GM21529 (cell line): ENCODE measurements around the gene CAMK2D.

Experiments
- ATAC-seq: cut with Tn5 transposase; IDR thresholded peaks from one replicate; pipeline ENCODE4 v1.9.1; 2021; ENCODE audit not compliant: unreplicated experiment

Gene CAMK2D

DNA sequence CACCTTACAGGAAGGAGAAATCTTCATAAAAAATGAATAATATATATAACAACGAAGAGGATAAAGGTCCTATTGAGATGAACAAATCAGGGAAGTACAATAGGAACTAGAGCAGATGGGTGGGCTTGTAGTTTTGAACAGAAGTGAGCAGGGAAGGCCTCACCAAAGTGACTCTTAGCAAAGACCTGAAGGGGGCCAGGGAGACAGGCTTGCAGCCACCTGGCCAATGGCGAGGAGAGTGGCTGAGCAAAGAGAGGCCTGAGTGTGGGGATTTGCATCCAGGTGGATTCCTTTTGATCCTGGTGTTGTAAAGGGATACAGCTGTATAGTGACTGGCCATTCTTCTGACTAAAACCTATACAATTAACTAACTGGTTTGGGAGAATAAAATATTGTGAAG lies 354.1 kb downstream of the CAMK2D start:
- ATAC-seq, result no peak

DNA sequence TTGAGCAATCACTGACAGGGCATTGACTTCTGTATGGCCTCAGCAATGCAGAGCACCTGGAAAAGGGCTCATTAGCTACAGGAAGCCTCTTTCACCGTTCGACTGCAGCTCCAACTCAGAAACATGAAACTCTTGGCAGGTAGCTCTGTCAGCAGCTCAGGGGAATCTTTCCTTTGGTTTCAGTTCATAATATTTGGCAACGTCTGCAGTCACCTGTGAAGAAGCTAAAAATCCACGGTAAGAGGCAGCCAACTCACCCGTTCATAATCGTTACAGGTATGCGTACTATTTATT lies 354.9 kb downstream of the CAMK2D start:
- ATAC-seq, result no peak

DNA sequence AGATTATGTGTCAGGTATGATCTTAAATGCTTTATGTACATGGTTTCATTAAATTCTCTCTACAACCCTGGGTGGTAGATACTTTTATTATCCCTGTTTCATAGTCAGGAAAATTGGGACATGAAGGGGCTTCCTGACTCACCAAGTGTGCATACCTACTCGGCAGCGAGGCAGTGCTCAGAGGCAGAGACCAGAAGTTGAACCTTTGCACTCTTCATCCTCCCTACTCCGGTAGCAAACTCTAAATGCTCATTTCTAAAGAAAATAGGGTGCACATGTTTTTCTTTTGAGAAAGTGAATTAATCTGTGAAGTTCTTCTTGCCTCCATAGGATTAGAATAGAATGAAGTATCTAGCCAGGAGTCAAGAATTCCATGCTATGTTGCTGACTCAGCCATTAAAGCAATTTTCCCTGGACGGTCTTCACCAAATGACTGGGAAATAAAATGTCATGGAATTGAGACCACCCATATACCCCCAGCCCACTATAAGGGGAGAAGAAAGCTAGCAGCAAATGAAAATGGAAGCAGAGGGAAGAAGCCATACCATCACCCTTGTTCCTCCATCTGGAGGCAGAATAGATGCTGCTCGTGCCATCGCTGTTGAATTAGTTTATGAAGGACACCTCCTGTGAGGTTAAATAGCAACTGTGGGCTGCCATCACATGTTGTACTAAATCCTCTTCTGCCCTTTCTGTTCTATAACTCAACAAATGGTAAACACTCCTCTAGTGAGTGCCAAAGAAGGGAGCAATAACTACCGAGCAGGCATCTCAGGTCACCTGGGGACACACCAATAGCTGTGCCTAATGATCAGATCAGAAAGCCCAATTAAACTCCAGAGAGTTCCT lies 355.4 kb downstream of the CAMK2D start:
- ATAC-seq, result no peak

DNA sequence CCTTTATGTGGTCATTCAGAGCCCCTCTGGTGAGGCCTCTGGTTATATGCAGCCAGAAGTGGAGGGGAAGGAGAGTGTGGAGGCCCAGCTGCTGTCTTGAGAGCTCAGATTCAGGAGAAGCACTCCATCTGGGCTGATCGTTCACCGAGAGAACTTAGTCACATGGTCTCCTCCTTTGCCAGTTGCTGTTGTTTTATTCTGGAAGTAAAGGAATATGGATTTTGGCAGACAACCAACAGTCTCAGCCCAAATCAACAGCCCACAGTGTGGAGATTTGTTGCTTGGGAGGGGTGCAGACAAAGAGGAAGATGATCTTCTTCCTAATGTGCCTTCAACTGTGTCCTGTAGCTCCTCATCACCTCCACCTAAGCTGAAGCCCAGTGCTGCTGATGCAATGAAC lies 356.7 kb downstream of the CAMK2D start:
- ATAC-seq, result no peak

DNA sequence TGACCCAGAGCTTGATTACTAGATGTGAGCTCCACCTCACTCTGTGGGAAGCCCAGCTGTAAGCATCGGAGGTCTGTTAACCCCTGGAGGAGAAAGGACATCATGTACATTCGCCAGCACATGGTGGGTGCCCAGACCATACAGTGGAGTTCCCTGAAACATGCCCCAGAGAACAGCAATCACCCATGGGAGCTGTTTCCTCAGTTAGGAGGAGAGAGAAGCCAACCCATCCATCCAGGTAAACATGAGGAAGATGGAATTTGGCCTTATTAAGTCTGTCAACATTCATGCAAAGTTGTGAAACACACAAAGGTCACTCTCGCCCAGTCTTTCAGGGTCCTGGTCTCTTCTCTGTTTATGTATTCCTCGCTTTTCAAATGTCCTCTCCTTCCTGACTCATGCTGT lies 357.4 kb downstream of the CAMK2D start:
- ATAC-seq, result no peak
